Thoracic aorta (tissue), 2 donors: ENCODE results near the gene ARFRP1. TPM values are rescaled to one million over a fixed set of nuclear protein-coding genes. Genes with fewer than 3 reads are reported as not detected.

ENCODE experiments used
- ATAC-seq: fragments of 150-250 bp; one replicate; pipeline ENCODE4 v1.8.0; 2017; ENCODE audit warnings: low read depth; ENCODE audit not compliant: insufficient number of reproducible peaks, low FRiP score
- DNase-seq: peaks from one replicate; pipeline ENCODE4 v3.0.0-alpha.2; 2020; ENCODE audit warnings: low spot score
- H3K27ac ChIP-seq, 2 donors: fragments of 200-600 bp; sonication (generic); 1 replicate in 1 of 2; 2 replicates in 1 of 2; pipeline ENCODE4 v1.5.1; 2016; ENCODE audit warnings: mild to moderate bottlenecking in 2 of 2, moderate library complexity in 2 of 2
- H3K27me3 ChIP-seq: fragments of 200-600 bp; sonication (generic); replicated peaks from 2 replicates; pipeline ENCODE4 v1.6.0; 2016; ENCODE audit warnings: mild to moderate bottlenecking; ENCODE audit not compliant: insufficient read depth
- H3K36me3 ChIP-seq: fragments of 200-600 bp; sonication (generic); one replicate; pipeline ENCODE4 v1.5.1; 2016
- H3K4me1 ChIP-seq, 2 donors: fragments of 200-600 bp; sonication (generic); 1 replicate in 1 of 2; 2 replicates in 1 of 2; pipeline versions ENCODE4 v1.5.1 to v1.6.0; 2016; ENCODE audit warnings: low read depth in 2 of 2, mild to moderate bottlenecking in 1 of 2; ENCODE audit not compliant: control insufficient read depth in 1 of 2
- H3K4me3 ChIP-seq: fragments of 200-600 bp; sonication (generic); 2 replicates; pipeline ENCODE4 v1.5.1; 2016; ENCODE audit warnings: mild to moderate bottlenecking
- H3K9me3 ChIP-seq: fragments of 200-600 bp; sonication (generic); 2 replicates; pipeline ENCODE4 v1.5.1; 2016
- CTCF ChIP-seq: fragments of 200-600 bp; sonication (generic); IDR thresholded peaks from one replicate; pipeline ENCODE4 v1.5.1; 2019; ENCODE audit warnings: antibody characterized with exemption
- total RNA-seq, 2 donors: library from RNA; depleted of rRNA; stranded (reverse); fragments of >200 nt; gene quantifications; one replicate each; pipeline versions ENCODE4 v1.1.0 to v1.2.3, GENCODE V29; 2016

Gene ARFRP1
- total RNA-seq, 2 donors from 2014 or later = 56.4 to 57.8 TPM

GRCh38 chr20:63702036-63702665, 5.6 kb downstream of the ARFRP1 start:
- DNase-seq (no peak), ATAC-seq (no peak)
- Histone ChIP-seq H3K36me3 (peaks cover 25% of the 10 kb centered on the region), H3K27me3 (no peaks in the 10 kb centered on the region), H3K4me1 (peaks cover 31 to 42% of the 10 kb centered on the region in 2 donors), H3K27ac (no peak overlapping the region), H3K9me3 (no peaks in the 10 kb centered on the region), H3K4me3 (no peak overlapping the region)
- no peak for TF ChIP-seq CTCF

- H3K9me3 ChIP-seq = no peaks in the 10 kb centered on the region
- H3K27me3 ChIP-seq = no peaks in the 10 kb centered on the region
- no peak for TF ChIP-seq CTCF
- H3K36me3 ChIP-seq = peaks cover 25% of the 10 kb centered on the region
- no peak for ATAC-seq
- no peak overlapping the region for H3K4me3 ChIP-seq
- H3K27ac ChIP-seq = no peak overlapping the region
- H3K4me1 ChIP-seq = peaks cover 30 to 42% of the 10 kb centered on the region in 2 donors
- no peak for DNase-seq
Observed at GRCh38 chr20:63701329-63702035, 6.3 kb downstream of the ARFRP1 start.

- H3K4me1 ChIP-seq = peaks cover 25 to 42% of the 10 kb centered on the region in 2 donors
- no peak overlapping the region for H3K4me3 ChIP-seq
- H3K9me3 ChIP-seq = no peaks in the 10 kb centered on the region
- no peak for DNase-seq
- no peaks in the 10 kb centered on the region for H3K27me3 ChIP-seq
- H3K36me3 ChIP-seq = peaks cover 23% of the 10 kb centered on the region
- ATAC-seq = no peak
- no peak for TF ChIP-seq CTCF
- no peak overlapping the region for H3K27ac ChIP-seq
Observed at GRCh38 chr20:63701051-63701328, 6.8 kb downstream of the ARFRP1 start.

GRCh38 chr20:63700199-63701050, 7.4 kb downstream of the ARFRP1 start:
- Histone ChIP-seq H3K9me3 (no peaks in the 10 kb centered on the region), H3K4me3 (no peak overlapping the region), H3K27ac (peak overlapping the region in 1 of 2 donors; percentile 78), H3K27me3 (no peaks in the 10 kb centered on the region), H3K4me1 (peaks cover 25 to 46% of the 10 kb centered on the region in 2 donors), H3K36me3 (peaks cover 17% of the 10 kb centered on the region)
- TF ChIP-seq CTCF = no peak
- ATAC-seq = no peak
- no peak for DNase-seq
